Ishikawa (cell line): ENCODE data around the gene PLEKHA7.

Experiments
- CEBPB ChIP-seq: IDR thresholded peaks from 2 replicates; pipeline ENCODE4 v1.6.1; 2012
- CREB1 ChIP-seq: IDR thresholded peaks from 2 replicates; pipeline ENCODE4 v1.6.1; 2012; ENCODE audit warnings: low read depth
- EGR1 ChIP-seq: IDR thresholded peaks from 2 replicates; pipeline ENCODE4 v1.6.1; 2012
- EP300 ChIP-seq: IDR thresholded peaks from 2 replicates; pipeline ENCODE4 v1.6.1; 2012; ENCODE audit warnings: borderline replicate concordance
- FOXM1 ChIP-seq: IDR thresholded peaks from 2 replicates; pipeline ENCODE4 v1.6.1; 2012; ENCODE audit warnings: low read depth, borderline replicate concordance
- MAX ChIP-seq: IDR thresholded peaks from 2 replicates; pipeline ENCODE4 v1.6.1; 2012
- NFIC ChIP-seq: IDR thresholded peaks from 2 replicates; pipeline ENCODE4 v1.6.1; 2012
- RAD21 ChIP-seq: IDR thresholded peaks from 2 replicates; pipeline ENCODE4 v1.6.1; 2012; ENCODE audit warnings: low read depth
- REST ChIP-seq: IDR thresholded peaks from 2 replicates; pipeline ENCODE4 v1.6.1; 2012; ENCODE audit warnings: low read depth, mild to moderate bottlenecking
- TAF1 ChIP-seq: IDR thresholded peaks from 2 replicates; pipeline ENCODE4 v1.6.1; 2012; ENCODE audit warnings: low read depth, mild to moderate bottlenecking
- TCF12 ChIP-seq: IDR thresholded peaks from 2 replicates; pipeline ENCODE4 v1.6.1; 2012; ENCODE audit warnings: low read depth
- TEAD4 ChIP-seq: IDR thresholded peaks from 2 replicates; pipeline ENCODE4 v1.6.1; 2012
- USF1 ChIP-seq: IDR thresholded peaks from 2 replicates; pipeline ENCODE4 v1.6.1; 2012
- YY1 ChIP-seq: IDR thresholded peaks from 2 replicates; pipeline ENCODE4 v1.6.1; 2012; ENCODE audit warnings: low read depth
- ZBTB7A ChIP-seq: IDR thresholded peaks from 2 replicates; pipeline ENCODE4 v1.6.1; 2012; ENCODE audit warnings: low read depth

The PLEKHA7 gene

GRCh38 chr11:16926883-16927626, 87.2 kb downstream of the PLEKHA7 start:
- no peak for TF ChIP-seq CREB1
- no peak for TF ChIP-seq CEBPB
- TF ChIP-seq RAD21, result no peak
- TF ChIP-seq USF1, result no peak
- TF ChIP-seq EP300, result no peak
- TF ChIP-seq NFIC, result no peak
- TF ChIP-seq ZBTB7A, result no peak
- no peak for TF ChIP-seq MAX
- TF ChIP-seq TCF12, result no peak
- no peak for TF ChIP-seq TAF1
- TF ChIP-seq REST, result no peak

- TF ChIP-seq NFIC (peak; percentile 39), TEAD4 (peak; percentile 26; the same call in 1 of the 2 replicates), ZBTB7A (no peak), MAX (no peak)
Measured at GRCh38 chr11:16925561-16926065, 88.6 kb downstream of the PLEKHA7 start.

- TF ChIP-seq EGR1, result 0 out of 2 replicates have a peak, but pooled peaks have one; percentile 30
- peak; percentile 77 for TF ChIP-seq TEAD4
- TF ChIP-seq CREB1, result no peak
- 0 out of 2 replicates have a peak, but pooled peaks have one; percentile 33 for TF ChIP-seq TAF1
- TF ChIP-seq NFIC, result peak; percentile 36
- TF ChIP-seq ZBTB7A, result peak; percentile 70
- TF ChIP-seq TCF12, result no peak; the same call in 1 of the 2 replicates
Measured at GRCh38 chr11:16924826-16925560, 89.2 kb downstream of the PLEKHA7 start.

GRCh38 chr11:16924462-16924825, 89.8 kb downstream of the PLEKHA7 start:
- TF ChIP-seq TAF1, result no peak
- TF ChIP-seq TCF12, result no peak
- TF ChIP-seq NFIC, result no peak
- TF ChIP-seq EP300, result no peak
- no peak for TF ChIP-seq YY1
- no peak for TF ChIP-seq EGR1
- no peak for TF ChIP-seq REST

- TF ChIP-seq TCF12 (no peak), FOXM1 (no peak), TAF1 (no peak), TEAD4 (no peak), CREB1 (no peak), MAX (no peak), NFIC (no peak), RAD21 (no peak)
Measured at GRCh38 chr11:16923987-16924386, 90.2 kb downstream of the PLEKHA7 start.

- no peak for TF ChIP-seq NFIC
- TF ChIP-seq ZBTB7A, result no peak
- no peak for TF ChIP-seq TAF1
- no peak for TF ChIP-seq TEAD4
- no peak for TF ChIP-seq REST
- TF ChIP-seq MAX, result no peak
- TF ChIP-seq RAD21, result no peak
- no peak for TF ChIP-seq CREB1
- TF ChIP-seq EGR1, result no peak
- TF ChIP-seq FOXM1, result no peak
Measured at GRCh38 chr11:16921668-16922067, 92.5 kb downstream of the PLEKHA7 start.
